ENCODE data around the gene LRRC3.

LRRC3 gene

GRCh38 chr21:44497703-44498126 is 42.4 kb downstream of the LRRC3 start:
- no peaks in the 10 kb centered on the region for H3K36me3 ChIP-seq
- H3K27me3 ChIP-seq, result peaks cover 97% of the 10 kb centered on the region
- H3K4me3 ChIP-seq (ENCODE audit: low read depth, low read length), result no peak overlapping the region
- H3K9me3 ChIP-seq, result no peaks in the 10 kb centered on the region
- no peak for TF ChIP-seq CTCF (IDR thresholded peaks at IDR 0.05; ENCODE audit: low read depth, low read length)
- no peaks in the 10 kb centered on the region for H3K4me1 ChIP-seq
- no peak for DNase-seq

- no peaks in the 10 kb centered on the region for H3K4me1 ChIP-seq
- H3K4me3 ChIP-seq (ENCODE audit: low read depth, low read length), result no peak overlapping the region
- no peak for TF ChIP-seq CTCF (IDR thresholded peaks at IDR 0.05; ENCODE audit: low read depth, low read length)
- H3K36me3 ChIP-seq, result no peaks in the 10 kb centered on the region
- H3K9me3 ChIP-seq, result no peaks in the 10 kb centered on the region
- no peak for DNase-seq
- peaks cover 88% of the 10 kb centered on the region for H3K27me3 ChIP-seq
These were observed 43.2 kb downstream of the LRRC3 start for GRCh38 chr21:44498280-44499210.

GRCh38 chr21:44499211-44499560 is 43.9 kb downstream of the LRRC3 start:
- no peak for TF ChIP-seq CTCF (IDR thresholded peaks at IDR 0.05; ENCODE audit: low read depth, low read length)
- no peak for DNase-seq
- H3K36me3 ChIP-seq, result no peaks in the 10 kb centered on the region
- no peaks in the 10 kb centered on the region for H3K9me3 ChIP-seq
- peaks cover 83% of the 10 kb centered on the region for H3K27me3 ChIP-seq
- no peaks in the 10 kb centered on the region for H3K4me1 ChIP-seq
- no peak overlapping the region for H3K4me3 ChIP-seq (ENCODE audit: low read depth, low read length)

GRCh38 chr21:44499631-44500030 is 44.3 kb downstream of the LRRC3 start:
- Histone ChIP-seq H3K4me1 (no peaks in the 10 kb centered on the region), H3K9me3 (no peaks in the 10 kb centered on the region), H3K4me3 (ENCODE audit: low read depth, low read length) (no peak overlapping the region), H3K36me3 (no peaks in the 10 kb centered on the region), H3K27me3 (peaks cover 80% of the 10 kb centered on the region)
- no peak for TF ChIP-seq CTCF (IDR thresholded peaks at IDR 0.05; ENCODE audit: low read depth, low read length)
- no peak for DNase-seq

- DNase-seq, result no peak
- Histone ChIP-seq H3K36me3 (no peaks in the 10 kb centered on the region), H3K9me3 (no peaks in the 10 kb centered on the region), H3K27me3 (peaks cover 78% of the 10 kb centered on the region), H3K4me3 (ENCODE audit: low read depth, low read length) (no peak overlapping the region), H3K4me1 (no peaks in the 10 kb centered on the region)
- TF ChIP-seq CTCF (IDR thresholded peaks at IDR 0.05; ENCODE audit: low read depth, low read length), result no peak
These were observed 44.8 kb downstream of the LRRC3 start for GRCh38 chr21:44500111-44500510.

Data from BE2C (cell line).